Liver (tissue), 9 donors: ENCODE measurements around the gene HYAL1. TPM values are rescaled to one million over a fixed set of nuclear protein-coding genes. Genes with fewer than 3 reads are reported as not detected.
"Not testable (repeated sequence)": the region's sequence is repeated elsewhere in the genome, so short reads cannot be mapped to it uniquely, and the experiment has no call there.

Source experiments
- DNase-seq: peaks from one replicate; pipeline ENCODE4 v3.0.0-alpha.2; 2017; ENCODE audit warnings: low spot score
- H3K27ac ChIP-seq, 2 donors: one replicate each; pipeline ENCODE4 v1.7.0; 2013; ENCODE audit warnings: inconsistent platforms in 2 of 2, low read length in 2 of 2, control low read depth in 1 of 2, low read depth in 1 of 2, mild to moderate bottlenecking in 1 of 2
- H3K27me3 ChIP-seq, 4 donors: one replicate each; pipeline versions ENCODE4 v1.6.1 to v1.7.0; 2013; ENCODE audit warnings: low read length in 3 of 4, inconsistent platforms in 1 of 4, mild to moderate bottlenecking in 1 of 4, moderate library complexity in 1 of 4; ENCODE audit not compliant: control insufficient read depth in 4 of 4, insufficient read depth in 4 of 4
- H3K36me3 ChIP-seq, 4 donors: one replicate each; pipeline versions ENCODE4 v1.6.1 to v1.7.0; 2013; ENCODE audit warnings: low read length in 3 of 4, mild to moderate bottlenecking in 3 of 4, low read depth in 1 of 4, moderate library complexity in 1 of 4; ENCODE audit not compliant: control insufficient read depth in 4 of 4, insufficient read depth in 3 of 4
- H3K4me1 ChIP-seq, 4 donors: one replicate each; pipeline versions ENCODE4 v1.6.1 to v1.7.0; 2013; ENCODE audit warnings: low read length in 3 of 4, mild to moderate bottlenecking in 3 of 4, moderate library complexity in 1 of 4; ENCODE audit not compliant: control insufficient read depth in 4 of 4, insufficient read depth in 4 of 4
- H3K4me3 ChIP-seq, 3 donors: one replicate each; pipeline versions ENCODE4 v1.6.1 to v1.7.0; 2013; ENCODE audit warnings: low read length in 3 of 3, control low read depth in 1 of 3, low read depth in 1 of 3, mild to moderate bottlenecking in 1 of 3
- H3K9ac ChIP-seq, 2 donors: one replicate each; pipeline ENCODE4 v1.7.0; 2013; ENCODE audit warnings: low read length in 2 of 2, mild to moderate bottlenecking in 2 of 2, moderate library complexity in 2 of 2, control low read depth in 1 of 2, low read depth in 1 of 2
- H3K9me3 ChIP-seq, 4 donors: one replicate each; pipeline versions ENCODE4 v1.6.1 to v1.7.0; 2013; ENCODE audit warnings: low read length in 3 of 4; ENCODE audit not compliant: control insufficient read depth in 4 of 4
- ATF3 ChIP-seq: IDR thresholded peaks from 2 replicates; pipeline ENCODE4 v1.6.1; 2016; ENCODE audit warnings: antibody characterized with exemption
- EGR1 ChIP-seq, 2 donors: IDR thresholded peaks; 2 replicates each; pipeline ENCODE4 v1.6.1; 2016 to 2018; ENCODE audit warnings: antibody characterized with exemption in 2 of 2, low read depth in 2 of 2
- FOXA1 ChIP-seq: IDR thresholded peaks from 2 replicates; pipeline ENCODE4 v1.6.1; 2016; ENCODE audit warnings: antibody characterized with exemption
- FOXA2 ChIP-seq: IDR thresholded peaks from 2 replicates; pipeline ENCODE4 v1.6.1; 2016; ENCODE audit warnings: antibody characterized with exemption
- GABPA ChIP-seq, 2 donors: IDR thresholded peaks in 1 of 2; conservative IDR thresholded peaks in 1 of 2; 2 replicates each; pipeline ENCODE4 v1.6.1; 2016; ENCODE audit warnings: antibody characterized with exemption in 2 of 2, mild to moderate bottlenecking in 1 of 2, moderate library complexity in 1 of 2
- HNF4A ChIP-seq, 2 donors: conservative IDR thresholded peaks; 2 replicates each; pipeline ENCODE4 v1.6.1; 2016; ENCODE audit warnings: antibody characterized with exemption in 2 of 2, mild to moderate bottlenecking in 2 of 2
- HNF4G ChIP-seq: IDR thresholded peaks from 2 replicates; pipeline ENCODE4 v1.6.1; 2016; ENCODE audit warnings: antibody characterized with exemption
- JUND ChIP-seq, 2 donors: IDR thresholded peaks; 2 replicates each; pipeline ENCODE4 v1.6.1; 2016; ENCODE audit warnings: antibody characterized with exemption in 2 of 2
- NR2F2 ChIP-seq: IDR thresholded peaks from 2 replicates; pipeline ENCODE4 v1.6.1; 2016; ENCODE audit warnings: antibody characterized with exemption
- RAD21 ChIP-seq, 2 donors: IDR thresholded peaks; 2 replicates each; pipeline ENCODE4 v1.6.1; 2016; ENCODE audit warnings: antibody characterized with exemption in 2 of 2, mild to moderate bottlenecking in 2 of 2
- REST ChIP-seq: IDR thresholded peaks from 2 replicates; pipeline ENCODE4 v1.6.1; 2016; ENCODE audit warnings: antibody characterized with exemption, mild to moderate bottlenecking
- RXRA ChIP-seq, 2 donors: IDR thresholded peaks; 2 replicates each; pipeline ENCODE4 v1.6.1; 2017 to 2018; ENCODE audit warnings: antibody characterized with exemption in 2 of 2, mild to moderate bottlenecking in 1 of 2
- SP1 ChIP-seq: IDR thresholded peaks from 2 replicates; pipeline ENCODE4 v1.6.1; 2018; ENCODE audit warnings: antibody characterized with exemption, mild to moderate bottlenecking
- TAF1 ChIP-seq: conservative IDR thresholded peaks from 2 replicates; pipeline ENCODE4 v1.6.1; 2016; ENCODE audit warnings: antibody characterized with exemption, mild to moderate bottlenecking
- YY1 ChIP-seq: IDR thresholded peaks from 2 replicates; pipeline ENCODE4 v1.6.1; 2016; ENCODE audit warnings: antibody characterized with exemption, mild to moderate bottlenecking
- ZBTB33 ChIP-seq: IDR thresholded peaks from 2 replicates; pipeline ENCODE4 v1.6.1; 2016; ENCODE audit warnings: antibody characterized with exemption
- WGBS: extraction: QIAGEN DNeasy Blood & Tissue Kit; methylation state at CpG from one replicate; pipeline ENCODE4 v1.1.7; 2013; 5-methylcytosine and 5-hydroxymethylcytosine counted together
- polyA plus RNA-seq, 2 donors: library from polyadenylated mRNA; stranded (reverse) in 1 of 2; unstranded in 1 of 2; fragments of 200-250 nt in 1 of 2; fragments of >200 nt in 1 of 2; fragmentation: Nextera tagmentation in 1 of 2; extraction: Ambion mirVana in 1 of 2; gene quantifications; one replicate each; pipeline versions ENCODE4 v1.2.1 to v1.2.3, GENCODE V29; 2013 to 2015
- total RNA-seq, 2 donors: library from RNA; depleted of rRNA; stranded (reverse); fragments of >200 nt; gene quantifications; one replicate each; pipeline ENCODE4 v1.2.3, GENCODE V29; 2014
- donor health status: healthy.
- donor health status: healthy.
- donor health status: healthy.
- donor health status: healthy.
- donor health status: healthy.

Gene HYAL1
- total and polyA plus RNA-seq, 4 donors, result 82.3 to 156 (median 121) TPM

- H3K36me3 ChIP-seq, result peaks cover 0 to 10% (median 2%) of the 10 kb centered on the region in 4 donors
- no peak for DNase-seq
- H3K4me3 ChIP-seq, result no peak overlapping the region
- TF ChIP-seq NR2F2 (no peak), FOXA2 (no peak), HNF4G (no peak), RAD21 (IDR thresholded peaks at IDR 0.05) (no peak), YY1 (no peak), HNF4A (conservative IDR thresholded peaks at IDR 0.05) (no peak), JUND (IDR thresholded peaks at IDR 0.05) (no peak), RXRA (IDR thresholded peaks at IDR 0.05) (no peak), EGR1 (IDR thresholded peaks at IDR 0.05; ENCODE audit: low read depth in 2 of 2) (no peak), ZBTB33 (no peak), ATF3 (no peak), GABPA (IDR thresholded peaks at IDR 0.05 in 1 of 2, conservative IDR thresholded peaks at IDR 0.05 in 1 of 2) (no peak), REST (no peak), SP1 (no peak), TAF1 (no peak), FOXA1 (no peak)
- no peaks in the 10 kb centered on the region for H3K9me3 ChIP-seq
- H3K27ac ChIP-seq, result no peak overlapping the region
- no peak overlapping the region for H3K9ac ChIP-seq
- H3K27me3 ChIP-seq, result no peaks in the 10 kb centered on the region
- H3K4me1 ChIP-seq, result peaks cover 9 to 24% (median 20%) of the 10 kb centered on the region in 4 donors
- WGBS, result 98% methylated on average over 4 of the region's 4 CpGs
Measured at GRCh38 chr3:50314816-50315215, 11.4 kb upstream of the HYAL1 start.

- 82% methylated on average over 3 of the region's 3 CpGs for WGBS
- no peak overlapping the region for H3K9ac ChIP-seq
- H3K9me3 ChIP-seq, result no peaks in the 10 kb centered on the region
- H3K36me3 ChIP-seq, result peaks cover 0 to 10% (median 2%) of the 10 kb centered on the region in 4 donors
- H3K4me1 ChIP-seq, result peaks cover 8 to 24% (median 20%) of the 10 kb centered on the region in 4 donors
- no peak for DNase-seq
- TF ChIP-seq ZBTB33, result no peak
- TF ChIP-seq NR2F2, result no peak
- TF ChIP-seq SP1, result no peak
- no peak for TF ChIP-seq GABPA (IDR thresholded peaks at IDR 0.05 in 1 of 2, conservative IDR thresholded peaks at IDR 0.05 in 1 of 2)
- H3K27me3 ChIP-seq, result no peaks in the 10 kb centered on the region
- no peak overlapping the region for H3K4me3 ChIP-seq
- H3K27ac ChIP-seq, result no peak overlapping the region
Measured at GRCh38 chr3:50314342-50314741, 11.0 kb upstream of the HYAL1 start.

- not testable (repeated sequence) for H3K9me3 ChIP-seq, H3K27me3 ChIP-seq, H3K27ac ChIP-seq, DNase-seq, H3K4me3 ChIP-seq, H3K9ac ChIP-seq, H3K36me3 ChIP-seq
- peaks cover 6 to 11% (median 9%) of the 10 kb centered on the region in 4 donors for H3K4me1 ChIP-seq
- WGBS, result 94% methylated on average over 32 of the region's 32 CpGs
Measured at GRCh38 chr3:50312041-50312440, 8.7 kb upstream of the HYAL1 start.
